Ovary (tissue), 3 donors: ENCODE results near the gene ZRSR2.

Experiments
- CTCF ChIP-seq, 3 donors: fragments of 450-650 bp in 2 of 3; fragments of 200-600 bp in 1 of 3; IDR thresholded peaks; one replicate each; pipeline versions ENCODE4 v1.5.1 to v1.8.0; 2016 to 2022; ENCODE audit warnings: antibody characterized with exemption in 3 of 3, mild to moderate bottlenecking in 1 of 3
- POLR2A ChIP-seq: fragments of 450-650 bp; IDR thresholded peaks from one replicate; pipeline ENCODE4 v1.6.1; 2017; ENCODE audit warnings: antibody characterized with exemption, mild to moderate bottlenecking, moderate library complexity
- donor health status: DM: no; HTN: no; CAD: no.

- TF ChIP-seq POLR2A = no peak
- no peak for TF ChIP-seq CTCF (IDR thresholded peaks at IDR 0.05)
Observed at GRCh38 chrX:15825936-15826335, 35.7 kb downstream of the ZRSR2 start.
